Endometrium (tissue), 2 donors: Measurements from ENCODE around the gene IGF1R.

Experiments
- FAIRE-seq: peaks from 2 replicates; lab custom pipeline; 2012; peaks lifted over from hg19 to GRCh38; lab: Jason Lieb, UNC
- donor health status: control.
- donor health status: control.

Gene IGF1R

GRCh38 chr15:98888820-98889479, 240.6 kb downstream of the IGF1R start:
- no peak for FAIRE-seq

DNA sequence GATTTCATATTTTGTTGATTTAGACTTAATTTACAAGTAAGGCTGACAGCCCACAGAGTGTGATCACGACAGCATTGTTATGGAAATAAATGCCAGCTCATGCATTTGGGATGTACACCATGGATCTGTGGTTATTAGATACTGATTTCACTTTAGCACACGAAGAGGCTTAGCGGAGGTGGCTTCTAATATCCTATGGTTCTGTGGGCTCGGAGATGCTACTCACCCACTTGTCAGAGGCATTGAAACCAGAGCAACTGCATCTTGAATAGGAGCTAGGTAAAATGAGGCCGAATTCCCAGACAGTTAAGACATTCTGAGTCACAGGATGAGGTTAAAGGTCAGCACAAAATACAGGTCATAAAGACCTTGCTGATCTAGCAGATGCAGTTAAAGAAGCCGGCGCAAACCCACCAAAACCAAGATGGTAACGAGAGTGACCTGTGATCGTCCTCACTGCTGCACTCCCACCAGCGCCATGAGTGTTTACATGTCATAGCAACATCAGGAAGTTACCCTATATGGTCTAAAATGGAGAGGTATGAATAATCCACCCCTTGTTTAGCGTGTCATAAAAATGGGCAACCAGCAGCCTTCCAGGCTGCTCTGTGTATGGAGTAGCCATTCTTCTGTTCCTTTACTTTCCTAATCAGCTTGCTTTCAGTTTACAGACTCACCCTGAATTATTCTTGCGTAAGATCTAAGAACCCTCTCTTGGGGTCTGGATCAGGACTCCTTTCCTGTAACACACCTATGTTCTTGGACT, 241.8 kb downstream of the IGF1R start:
- FAIRE-seq = no peak

DNA sequence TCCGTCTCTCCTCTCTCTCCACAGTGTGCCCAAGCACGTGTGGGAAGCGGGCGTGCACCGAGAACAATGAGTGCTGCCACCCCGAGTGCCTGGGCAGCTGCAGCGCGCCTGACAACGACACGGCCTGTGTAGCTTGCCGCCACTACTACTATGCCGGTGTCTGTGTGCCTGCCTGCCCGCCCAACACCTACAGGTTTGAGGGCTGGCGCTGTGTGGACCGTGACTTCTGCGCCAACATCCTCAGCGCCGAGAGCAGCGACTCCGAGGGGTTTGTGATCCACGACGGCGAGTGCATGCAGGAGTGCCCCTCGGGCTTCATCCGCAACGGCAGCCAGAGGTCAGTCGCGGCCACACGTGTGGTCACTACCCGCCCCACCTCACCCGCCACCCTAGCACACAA, 243.0 kb downstream of the IGF1R start:
- FAIRE-seq = no peak

GRCh38 chr15:98893401-98893800, 245.1 kb downstream of the IGF1R start:
- FAIRE-seq = no peak

- FAIRE-seq = no peak
Observed at GRCh38 chr15:98894312-98894711, 246.0 kb downstream of the IGF1R start.

DNA sequence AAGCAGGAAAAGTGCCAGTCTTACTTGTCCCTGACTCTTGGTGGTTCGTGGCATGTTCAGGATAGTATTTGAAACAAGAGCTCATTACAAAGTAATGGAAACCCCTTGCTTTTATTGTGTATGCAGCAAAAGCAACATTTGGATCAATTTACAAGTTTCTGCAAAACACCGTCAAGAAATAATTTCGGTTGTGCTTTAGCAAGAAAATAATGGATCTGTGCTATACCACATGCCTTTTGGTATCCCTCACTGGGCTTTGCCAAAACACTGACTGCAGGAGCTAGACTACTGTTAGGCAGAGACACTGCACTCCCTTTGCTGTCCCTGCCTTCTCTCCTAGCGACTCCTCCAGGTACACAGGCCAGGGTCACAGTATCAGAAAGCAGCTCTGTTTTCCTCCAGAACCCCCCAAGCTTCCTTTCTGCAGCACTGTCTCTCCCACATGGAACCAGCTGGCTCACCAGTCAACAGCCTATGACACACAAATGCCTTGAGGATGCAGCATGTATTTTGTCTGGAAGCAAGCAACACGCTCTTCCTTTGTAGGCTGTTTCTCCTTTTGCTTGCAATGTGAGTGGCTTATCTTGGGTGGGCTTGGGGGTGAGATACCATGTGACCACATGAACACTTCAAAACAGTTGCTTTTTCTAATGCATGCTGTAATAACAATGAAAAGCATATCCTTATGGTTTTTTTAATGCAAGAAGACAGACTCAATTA, 247.8 kb downstream of the IGF1R start:
- no peak for FAIRE-seq

DNA sequence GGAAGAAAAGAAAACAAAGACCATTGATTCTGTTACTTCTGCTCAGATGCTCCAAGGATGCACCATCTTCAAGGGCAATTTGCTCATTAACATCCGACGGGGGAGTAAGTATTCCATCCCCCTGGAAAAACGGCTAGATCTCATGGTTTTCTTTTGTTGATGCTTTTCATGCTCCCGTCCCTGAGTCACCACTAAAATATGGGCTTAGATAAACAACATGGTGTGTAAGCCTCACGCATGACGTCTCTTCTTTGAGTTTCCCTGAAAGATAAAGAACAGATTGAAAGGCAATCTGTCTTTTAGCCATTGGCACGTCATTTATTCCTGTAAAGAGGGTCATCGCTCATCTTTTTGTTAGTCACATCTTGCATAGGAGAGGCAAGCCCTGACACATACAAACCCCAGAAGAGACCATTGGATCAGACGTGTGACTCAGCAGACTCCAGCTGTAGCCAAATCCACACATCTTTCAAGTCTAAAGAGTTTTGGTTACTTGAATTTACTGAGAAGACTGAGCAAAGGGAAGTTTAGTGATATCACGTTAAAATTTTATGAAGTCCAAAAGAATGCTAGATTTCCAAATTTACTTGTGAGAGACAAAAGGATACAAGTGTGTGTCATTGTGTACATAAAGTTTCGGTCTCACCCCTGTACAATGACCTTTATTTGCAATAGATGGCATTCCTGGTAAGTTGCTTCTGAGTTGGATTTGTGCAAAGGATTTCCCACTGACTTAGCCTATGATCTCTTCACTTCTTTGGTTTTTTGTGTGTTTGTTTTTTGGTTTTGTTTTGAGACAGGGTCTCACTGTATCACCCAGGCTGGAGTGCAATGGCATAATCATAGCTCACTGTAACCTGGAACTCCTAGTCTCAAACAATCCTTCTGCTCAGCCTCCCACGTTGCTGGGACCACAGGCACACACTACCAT, 248.7 kb downstream of the IGF1R start:
- FAIRE-seq = peak; percentile 83

DNA sequence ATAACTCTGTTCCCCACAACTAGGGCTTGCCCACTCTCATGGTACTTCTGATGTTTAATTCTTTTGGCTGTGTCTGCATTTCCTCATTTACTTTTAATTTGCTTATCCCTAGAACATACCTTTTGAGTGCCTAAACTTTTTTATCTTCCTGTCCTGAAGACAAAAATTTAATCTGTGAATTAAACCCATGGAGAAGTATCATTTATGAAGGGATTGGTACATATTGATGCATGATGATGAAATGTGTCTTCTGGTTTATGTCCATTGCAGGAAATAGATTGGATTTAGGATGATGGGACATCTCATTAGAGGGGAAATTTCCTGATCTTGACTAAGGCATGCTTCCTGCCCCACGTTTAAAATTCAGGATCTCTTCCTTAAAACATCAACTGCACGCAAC, 249.8 kb downstream of the IGF1R start:
- no peak for FAIRE-seq

DNA sequence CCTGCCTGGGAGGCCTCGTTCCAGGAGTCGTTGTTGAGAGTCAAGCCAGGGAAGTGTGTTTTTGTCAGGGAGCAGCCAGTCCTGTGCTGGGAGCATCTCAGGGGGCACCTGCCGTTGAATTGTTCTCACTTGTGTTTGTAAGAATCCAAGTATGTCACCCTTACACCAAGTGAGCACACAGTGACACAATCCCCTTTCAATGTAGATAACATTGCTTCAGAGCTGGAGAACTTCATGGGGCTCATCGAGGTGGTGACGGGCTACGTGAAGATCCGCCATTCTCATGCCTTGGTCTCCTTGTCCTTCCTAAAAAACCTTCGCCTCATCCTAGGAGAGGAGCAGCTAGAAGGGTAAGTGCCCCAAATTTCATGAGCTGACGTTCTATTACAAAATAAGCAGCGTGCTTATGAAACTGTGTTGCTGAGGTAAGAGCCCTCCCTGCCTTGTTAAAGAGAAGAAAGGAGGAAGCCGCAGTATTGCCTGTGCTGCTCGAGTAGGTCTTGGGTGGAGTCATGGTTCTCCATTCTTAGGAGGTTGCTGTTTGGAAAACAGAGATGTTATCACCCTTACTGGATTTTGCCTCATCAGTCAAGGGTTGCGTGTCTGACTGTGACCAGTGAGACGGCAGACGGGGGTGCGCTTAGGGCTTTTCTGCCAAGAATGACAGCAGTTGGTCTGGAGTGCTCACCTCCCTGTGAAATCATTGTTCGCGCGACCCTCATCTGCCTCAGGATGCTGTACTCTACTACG, 251.1 kb downstream of the IGF1R start:
- no peak for FAIRE-seq

GRCh38 chr15:98900356-98900755, 252.0 kb downstream of the IGF1R start:
- FAIRE-seq = no peak

DNA sequence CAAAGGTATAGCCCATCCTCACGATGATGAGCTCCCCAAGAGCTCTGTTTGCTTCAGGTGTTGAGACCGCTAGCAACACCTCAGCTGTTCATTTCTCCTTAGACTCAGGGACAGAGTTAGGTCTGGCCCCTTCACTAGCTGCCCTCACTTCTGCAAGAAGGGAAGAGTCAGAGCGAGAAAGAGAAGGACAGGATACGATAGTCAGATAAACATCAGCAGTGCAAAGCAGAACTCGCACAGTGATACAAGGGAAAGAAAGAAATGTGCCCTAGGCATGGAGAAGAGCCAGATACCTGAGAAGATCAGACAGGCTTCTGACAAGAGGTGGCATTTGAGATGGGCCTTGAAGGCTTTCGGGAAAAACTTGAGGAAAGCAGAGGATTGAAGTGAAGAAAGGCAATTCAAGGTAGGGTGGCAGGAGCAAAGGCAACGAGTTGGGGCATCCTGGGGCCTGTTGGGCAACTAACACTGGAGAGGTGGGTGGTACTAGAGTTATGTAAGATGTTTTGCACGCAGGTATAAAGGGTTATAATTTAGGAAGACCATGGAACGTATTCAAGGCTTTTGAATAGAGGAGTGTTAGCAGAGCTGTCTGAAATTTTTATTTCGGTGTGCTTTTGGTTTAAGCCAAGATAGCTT, 253.2 kb downstream of the IGF1R start:
- no peak for FAIRE-seq

- FAIRE-seq = no peak
Observed at GRCh38 chr15:98902931-98903330, 254.6 kb downstream of the IGF1R start.

GRCh38 chr15:98903377-98904018, 255.2 kb downstream of the IGF1R start:
- no peak for FAIRE-seq

- FAIRE-seq = no peak
Observed at GRCh38 chr15:98904544-98904943, 256.2 kb downstream of the IGF1R start.

DNA sequence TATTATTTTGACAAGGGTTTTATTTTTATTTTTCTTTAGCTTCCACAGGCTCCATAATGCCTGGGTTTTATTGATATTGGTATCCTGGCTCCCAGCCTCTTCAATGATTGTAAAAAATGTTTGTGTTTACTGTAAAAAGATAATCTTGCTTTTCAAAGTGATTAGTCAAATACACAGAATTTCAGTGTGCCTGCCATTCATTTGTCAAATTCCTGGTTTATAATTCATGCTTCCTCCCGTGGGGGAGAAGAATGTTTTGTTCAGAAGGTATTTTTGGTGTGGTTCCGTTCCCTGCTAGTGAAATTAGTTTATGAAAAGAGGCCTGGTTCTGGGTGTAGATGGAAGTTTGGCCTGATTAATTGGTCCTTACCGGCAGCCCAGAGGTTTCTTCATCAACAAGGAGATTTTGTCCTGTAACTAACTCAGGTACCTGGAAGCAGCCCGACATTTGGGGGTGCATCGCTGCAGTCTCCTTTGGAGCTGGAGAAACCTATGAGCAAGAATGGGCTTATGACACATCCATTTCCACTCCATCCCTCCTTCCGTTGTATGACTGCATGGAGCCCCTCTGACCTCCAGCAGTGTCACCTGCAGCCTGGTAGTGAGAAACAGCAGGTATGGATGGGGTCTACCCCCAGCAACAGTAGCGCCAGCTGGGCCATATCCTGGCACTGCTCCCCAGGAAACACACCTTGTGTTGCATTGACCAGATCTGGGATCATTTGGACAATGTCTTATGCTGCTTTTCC, 257.8 kb downstream of the IGF1R start:
- no peak for FAIRE-seq

DNA sequence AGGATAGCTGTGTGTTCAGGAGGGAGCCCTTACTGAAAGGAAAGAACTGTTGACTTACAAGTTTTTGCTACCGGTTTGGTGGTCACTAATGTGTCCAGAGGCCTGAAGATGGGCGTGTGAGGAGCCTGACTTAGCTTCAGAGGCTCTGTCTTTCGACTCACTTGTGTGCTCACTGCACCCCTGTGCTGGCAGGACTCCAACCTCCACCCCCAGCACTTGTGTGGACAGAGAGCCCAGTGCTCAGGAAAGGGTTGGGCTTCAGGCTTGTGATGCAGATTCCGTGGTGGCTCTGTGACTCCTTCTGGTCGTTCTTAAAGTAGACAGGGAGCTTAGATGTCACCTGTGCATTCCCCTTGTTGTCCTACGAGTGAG, 258.4 kb downstream of the IGF1R start:
- no peak for FAIRE-seq

- no peak for FAIRE-seq
Observed at GRCh38 chr15:98907927-98908471, 259.7 kb downstream of the IGF1R start.

- FAIRE-seq = no peak
Observed at GRCh38 chr15:98909968-98910885, 261.9 kb downstream of the IGF1R start.
